HG03575 (cell line): ENCODE data around the gene FAM9C.
"Not testable (repeated sequence)": the region's sequence is repeated elsewhere in the genome, so short reads cannot be mapped to it uniquely, and the experiment has no call there.

Experiments used
- ATAC-seq: cut with Tn5 transposase; IDR thresholded peaks from one replicate; pipeline ENCODE4 v1.9.1; 2021; ENCODE audit not compliant: unreplicated experiment, insufficient number of reproducible peaks, low FRiP score; ENCODE audit errors: extremely low read depth

The FAM9C gene

DNA sequence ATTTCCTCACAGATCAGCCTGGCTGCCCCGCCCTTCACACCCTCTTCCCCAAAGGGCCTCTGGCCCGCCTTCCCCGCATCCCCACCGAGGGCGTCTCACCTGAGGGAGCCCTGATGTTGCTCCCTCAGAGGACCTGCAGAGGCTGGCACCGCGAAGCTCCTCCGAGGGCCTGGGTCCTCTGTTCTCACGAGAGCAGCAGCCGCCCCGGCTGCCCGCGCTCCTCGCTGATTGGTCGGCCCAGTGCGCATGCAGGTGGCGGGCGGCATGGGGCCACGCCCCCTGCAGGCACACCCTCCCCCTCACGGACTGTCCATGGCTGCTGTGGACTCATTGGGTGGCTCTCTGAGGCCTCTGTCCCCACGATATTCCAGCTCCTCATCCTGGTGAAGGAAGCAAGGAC, at the start of gene FAM9C:
TSS of gene FAM9C (minus strand) at position 180 of the 400 bp plus-strand sequence. CDS start 831 bp downstream, outside the sequence.
- no peak for ATAC-seq

- ATAC-seq: no peak
Measured at GRCh38 chrX:13093529-13094140, 49.2 kb upstream of the FAM9C start.

DNA sequence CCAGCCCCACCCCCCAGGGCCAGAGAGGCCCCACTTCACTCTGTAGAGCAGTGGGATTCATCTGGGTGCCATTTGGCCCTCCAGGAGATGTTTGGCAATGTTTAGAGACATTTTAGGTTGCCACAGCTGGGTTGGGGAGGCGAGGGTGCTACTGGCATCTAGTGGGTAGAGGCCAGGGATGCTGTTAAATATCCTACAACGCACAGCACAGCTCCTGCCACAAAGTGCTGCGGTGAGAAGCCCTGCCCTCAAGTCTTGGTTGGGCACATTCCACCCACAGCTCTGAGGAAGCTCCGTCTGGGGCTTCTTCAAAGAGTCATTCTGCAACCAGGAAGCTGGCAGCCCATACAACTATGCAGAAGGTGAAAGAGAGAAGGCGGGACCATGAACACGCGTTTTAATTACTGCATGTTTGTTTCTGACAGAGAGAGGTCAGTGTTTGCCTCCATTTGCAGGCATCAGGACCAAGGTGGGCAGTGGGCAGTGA, 48.1 kb upstream of the FAM9C start:
- peak; percentile 26 for ATAC-seq

DNA sequence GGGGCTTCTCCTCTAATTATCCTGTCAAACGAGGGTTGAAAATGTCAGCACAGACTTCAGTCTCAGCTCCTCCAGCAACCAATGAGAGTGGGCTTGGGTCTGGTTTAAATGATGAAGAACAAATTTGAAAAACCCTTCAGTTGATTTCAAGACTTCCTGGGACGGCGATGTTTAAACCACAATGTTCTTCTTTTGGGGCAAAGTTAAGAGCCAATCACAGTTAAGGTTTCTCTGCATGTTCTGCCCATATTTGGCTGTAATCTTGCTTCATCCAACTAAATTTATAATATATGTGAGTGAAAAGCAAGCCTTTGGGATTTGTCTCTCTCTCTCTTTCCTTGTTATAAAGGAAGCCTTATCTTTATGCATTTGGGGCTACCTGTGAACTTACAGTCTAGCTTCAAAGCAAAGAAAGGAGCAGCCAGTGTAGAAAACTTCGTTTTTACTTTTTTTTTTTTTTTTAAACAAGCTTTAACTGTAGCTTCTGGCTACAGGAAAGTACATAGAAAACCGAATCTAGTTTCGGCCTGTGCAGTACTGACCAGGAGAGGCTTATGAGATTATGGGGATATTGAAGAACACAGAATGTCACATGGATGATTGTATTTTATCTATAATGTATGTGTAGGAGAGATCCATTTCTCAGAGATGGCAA, 46.8 kb upstream of the FAM9C start:
- ATAC-seq: no peak

DNA sequence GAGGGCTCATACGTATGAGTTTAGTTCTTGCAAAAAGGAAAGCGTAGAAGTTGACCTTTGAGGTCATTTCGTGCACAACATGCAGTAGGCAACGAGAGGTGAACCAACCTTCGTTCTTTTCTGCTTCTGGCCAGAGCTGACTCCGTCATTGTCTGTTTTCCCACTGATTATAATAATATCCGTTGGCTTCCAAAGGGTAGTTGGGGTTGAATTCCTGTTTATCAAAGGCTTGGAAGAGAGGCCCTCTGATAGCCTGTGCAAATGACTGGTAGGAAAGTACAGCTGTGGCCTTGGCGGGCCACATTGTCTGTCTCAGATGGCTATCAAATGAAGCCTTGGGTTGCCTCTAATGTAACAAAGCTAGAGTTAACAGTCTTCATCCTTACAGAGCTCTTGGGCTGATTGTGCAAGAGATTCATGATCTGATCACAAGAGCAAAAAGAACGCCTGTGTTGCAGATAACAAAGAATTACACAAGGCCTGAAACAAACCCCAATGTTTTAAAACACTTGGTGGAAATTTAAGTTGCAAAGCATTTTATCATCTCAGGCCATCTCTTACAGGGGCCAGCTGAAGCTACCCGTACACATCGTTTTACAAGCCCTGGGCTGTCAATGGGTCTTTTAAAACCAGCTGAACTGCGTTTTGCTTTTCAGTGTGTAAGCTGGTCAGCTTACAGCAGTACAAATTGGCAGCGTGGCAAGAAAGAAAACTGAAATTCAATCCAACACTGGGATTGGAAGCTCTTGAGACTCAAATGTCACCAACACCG, 46.1 kb upstream of the FAM9C start:
- ATAC-seq: no peak

DNA sequence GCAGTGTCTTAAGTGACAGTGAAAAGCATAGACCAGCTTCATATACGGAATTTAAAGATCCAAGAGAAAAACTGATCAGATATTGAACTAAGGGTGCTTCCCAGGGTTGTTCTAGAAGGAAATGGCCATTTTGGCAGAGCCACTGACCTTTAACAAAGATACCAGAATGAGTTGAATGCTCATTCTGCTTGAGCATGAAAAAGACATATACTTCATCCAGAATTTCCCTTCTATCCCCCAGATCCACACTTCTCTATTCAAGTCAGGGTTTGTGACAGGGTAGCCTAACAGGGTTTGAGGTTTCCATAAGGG, 45.6 kb upstream of the FAM9C start:
- ATAC-seq: no peak

- ATAC-seq: no peak
Measured at GRCh38 chrX:13088156-13088487, 43.7 kb upstream of the FAM9C start.

DNA sequence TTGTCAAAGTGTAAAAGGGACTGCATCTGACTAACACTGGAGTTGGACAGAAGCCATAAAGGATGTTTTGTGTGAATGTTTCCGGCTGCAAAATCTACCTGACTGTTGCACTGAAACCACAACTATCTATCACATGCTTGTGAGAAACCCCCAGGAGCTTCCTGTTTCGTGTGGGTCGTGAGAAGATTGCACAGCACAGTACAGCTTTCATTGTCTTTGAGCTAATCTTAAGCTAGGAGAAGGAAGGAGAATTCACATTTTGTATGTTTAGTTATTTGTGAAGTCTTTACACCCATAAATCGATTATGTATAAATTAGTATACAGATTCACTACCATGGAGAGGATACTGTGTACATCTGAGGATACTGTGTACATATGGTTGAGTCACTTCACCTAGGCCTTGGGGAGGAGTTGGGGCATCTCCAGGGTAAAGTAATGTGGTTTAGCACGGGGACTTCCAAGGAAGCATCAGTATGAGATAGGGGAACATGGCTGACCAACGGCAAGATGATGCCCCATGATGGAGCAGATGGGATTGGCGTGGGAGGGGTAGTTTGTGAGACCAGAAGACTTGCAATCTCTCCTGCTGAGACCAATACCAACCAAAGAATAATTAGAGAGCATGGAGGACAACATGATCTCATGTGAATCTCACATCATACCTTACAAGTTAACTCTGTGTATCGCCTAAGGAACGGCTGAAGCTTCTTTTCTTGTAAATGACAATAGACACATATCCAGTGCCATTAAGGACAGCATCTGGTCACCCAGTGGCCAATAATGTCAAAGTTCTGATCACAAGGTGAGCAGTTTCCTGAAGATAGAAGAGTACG, 43.1 kb upstream of the FAM9C start:
- ATAC-seq: peak; percentile 60

DNA sequence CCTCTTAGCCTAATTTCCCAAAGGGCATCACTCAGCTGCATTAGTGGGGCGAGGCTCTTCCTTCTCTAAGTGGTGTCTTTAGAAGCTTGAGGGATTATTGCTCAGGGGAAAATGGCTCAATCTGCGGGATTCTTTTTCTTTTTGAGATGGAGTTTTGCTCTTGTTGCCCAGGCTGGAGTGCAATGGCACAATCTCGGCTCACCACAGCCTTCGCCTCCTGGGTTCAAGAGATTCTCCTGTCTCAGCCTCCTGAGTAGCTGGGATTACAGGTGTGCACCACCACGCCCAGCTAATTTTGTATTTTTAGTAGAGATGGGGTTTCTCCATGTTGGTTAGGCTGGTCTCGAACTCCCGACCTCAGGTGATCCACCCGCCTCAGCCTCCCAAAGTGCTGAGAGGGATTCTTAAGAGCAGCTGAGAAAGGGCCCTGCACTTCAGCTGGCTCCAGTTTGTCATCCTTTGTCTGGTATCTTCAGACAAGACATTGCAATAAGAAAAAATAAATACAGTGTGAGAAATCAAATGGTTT, 42.4 kb upstream of the FAM9C start:
- ATAC-seq: not testable (repeated sequence)

GRCh38 chrX:13086076-13086475, 41.7 kb upstream of the FAM9C start:
- ATAC-seq: no peak

DNA sequence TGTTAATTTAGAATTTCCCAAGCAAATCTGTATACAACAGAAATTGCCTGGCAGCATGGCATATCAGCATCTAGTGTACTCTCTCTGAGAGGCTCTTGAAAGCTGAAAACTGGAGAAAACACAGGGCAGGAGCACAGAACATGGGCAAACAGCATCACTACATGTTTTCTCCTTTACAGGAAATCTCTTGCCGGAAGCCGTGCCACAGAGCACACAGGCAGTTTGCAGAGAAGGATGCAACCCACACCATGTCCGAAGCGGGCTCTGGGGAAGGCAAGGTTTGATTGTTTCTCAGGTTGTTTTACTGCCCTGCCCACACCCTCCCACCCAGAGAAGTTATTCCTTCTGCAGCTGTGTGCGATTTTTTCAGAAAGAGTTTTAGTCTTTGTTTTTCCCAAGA, 41.1 kb upstream of the FAM9C start:
- no peak for ATAC-seq

- ATAC-seq: no peak
Measured at GRCh38 chrX:13084611-13085010, 40.2 kb upstream of the FAM9C start.

DNA sequence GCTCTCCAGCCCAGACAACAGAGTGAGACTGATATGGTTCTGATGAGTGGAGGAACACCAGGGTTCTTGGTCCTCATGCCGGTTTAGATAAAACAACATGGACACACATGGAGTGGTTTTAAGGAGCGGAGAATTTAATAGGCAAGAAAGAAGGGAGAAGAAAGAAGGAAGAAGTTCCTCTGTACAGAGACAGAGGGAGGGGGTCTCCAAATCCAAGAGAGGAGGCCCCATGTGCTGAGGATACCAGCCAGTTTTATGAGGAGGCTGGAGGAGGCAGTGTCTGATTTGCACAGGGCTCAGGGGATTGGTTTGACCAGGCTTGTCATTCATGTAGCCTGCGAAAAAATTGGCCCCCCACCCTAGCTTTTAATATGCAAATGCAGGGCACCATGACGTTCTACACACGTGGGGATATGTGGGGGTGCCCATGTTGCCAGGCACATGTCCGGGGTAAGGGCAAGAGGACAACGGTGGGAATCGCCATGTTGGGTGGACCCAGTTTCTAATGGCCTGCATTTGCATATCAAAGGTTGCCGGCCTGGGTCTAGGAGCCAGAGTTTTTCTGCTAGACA, 39.4 kb upstream of the FAM9C start:
- not testable (repeated sequence) for ATAC-seq

- ATAC-seq: no peak
Measured at GRCh38 chrX:13082206-13083065, 38.0 kb upstream of the FAM9C start.

DNA sequence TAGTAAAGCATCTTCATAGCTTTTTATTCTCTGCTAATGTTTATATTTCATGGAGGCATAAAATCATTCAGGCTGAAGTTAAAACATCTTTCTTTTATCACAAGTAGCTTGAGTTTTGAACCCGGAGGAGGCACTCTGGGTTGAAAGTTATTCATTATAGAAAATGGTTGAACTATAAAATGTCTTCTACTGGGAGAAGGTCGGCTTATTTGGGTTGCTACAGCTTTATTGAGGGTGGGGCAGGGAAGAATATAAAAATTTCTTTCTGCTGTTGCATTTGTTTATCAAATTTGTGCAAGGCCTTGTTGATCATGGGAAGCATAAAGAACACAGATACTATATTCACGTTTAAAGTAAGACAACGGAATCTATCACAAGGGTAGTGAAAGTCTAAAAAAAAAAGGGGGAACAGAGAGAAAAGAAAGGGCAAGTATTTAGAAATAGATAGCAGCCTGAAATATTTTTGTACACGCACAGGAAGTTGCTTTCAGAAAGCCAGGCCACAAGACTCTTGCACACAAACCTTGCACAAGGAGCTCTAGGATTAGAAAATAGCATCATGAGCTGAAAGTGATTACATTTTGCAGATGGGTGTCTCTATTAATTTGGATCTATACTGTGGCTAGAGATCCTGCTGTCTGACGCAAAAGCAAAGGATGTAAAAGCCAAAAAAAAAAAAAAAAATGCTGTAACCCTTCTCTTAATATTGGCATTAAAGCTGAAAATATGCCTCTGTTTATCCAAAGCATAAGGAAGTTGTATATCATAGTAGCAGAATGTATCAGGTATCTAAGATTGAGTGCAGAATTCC, 37.2 kb upstream of the FAM9C start:
- peak; percentile 38 for ATAC-seq

- ATAC-seq: no peak
Measured at GRCh38 chrX:13080128-13080795, 35.8 kb upstream of the FAM9C start.
